NB4 (cell line): ENCODE results near the gene MIA.

Experiments
- CTCF ChIP-seq: IDR thresholded peaks from one replicate; pipeline ENCODE4 v1.5.1; 2012; ENCODE audit warnings: low read depth, low read length
- MAX ChIP-seq: IDR thresholded peaks from 2 replicates; pipeline ENCODE4 v1.6.1; 2011; ENCODE audit warnings: low read depth, low read length
- MYC ChIP-seq: IDR thresholded peaks from 2 replicates; pipeline ENCODE4 v1.6.1; 2011; ENCODE audit warnings: low read depth, low read length
- POLR2A ChIP-seq: IDR thresholded peaks from 2 replicates; pipeline ENCODE4 v1.6.1; 2011; ENCODE audit warnings: mild to moderate bottlenecking; ENCODE audit not compliant: insufficient read length; ENCODE audit errors: extremely low read depth

GRCh38 chr19:40759352-40759751, 16.0 kb upstream of the MIA start:
- TF ChIP-seq CTCF (no peak), POLR2A (no peak), MYC (no peak), MAX (no peak)
